HG03439 (cell line): ENCODE data around the gene PLXNB3.
"Not testable (repeated sequence)": the region's sequence is repeated elsewhere in the genome, so short reads cannot be mapped to it uniquely, and the experiment has no call there.

Experiments used
- ATAC-seq: cut with Tn5 transposase; IDR thresholded peaks from one replicate; pipeline ENCODE4 v1.9.1; 2021; ENCODE audit warnings: mild to moderate bottlenecking, moderate library complexity; ENCODE audit not compliant: unreplicated experiment

The PLXNB3 gene

GRCh38 chrX:153806999-153807575 lies 43.0 kb downstream of the PLXNB3 start:
- ATAC-seq = no peak

DNA sequence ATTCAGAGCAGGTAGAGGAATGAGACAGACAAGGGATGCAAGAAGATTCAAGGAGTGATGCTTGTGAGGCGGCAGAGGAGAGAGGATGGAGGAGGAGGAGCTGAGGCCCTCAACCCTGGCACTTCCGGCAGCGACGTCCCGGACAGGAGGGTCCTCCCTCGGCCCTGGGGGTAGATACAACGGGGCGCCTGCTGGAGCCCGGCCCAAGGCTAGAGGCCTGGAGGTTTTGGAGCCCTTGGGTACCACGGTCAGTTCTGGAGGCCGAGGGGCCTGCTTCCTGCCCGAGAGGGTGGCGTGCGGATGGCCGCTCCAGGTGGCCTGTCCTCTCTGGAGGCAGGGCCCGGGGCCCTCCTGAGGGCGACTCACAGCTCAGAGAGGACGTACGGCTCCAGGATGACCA lies 43.9 kb downstream of the PLXNB3 start:
- ATAC-seq = no peak

DNA sequence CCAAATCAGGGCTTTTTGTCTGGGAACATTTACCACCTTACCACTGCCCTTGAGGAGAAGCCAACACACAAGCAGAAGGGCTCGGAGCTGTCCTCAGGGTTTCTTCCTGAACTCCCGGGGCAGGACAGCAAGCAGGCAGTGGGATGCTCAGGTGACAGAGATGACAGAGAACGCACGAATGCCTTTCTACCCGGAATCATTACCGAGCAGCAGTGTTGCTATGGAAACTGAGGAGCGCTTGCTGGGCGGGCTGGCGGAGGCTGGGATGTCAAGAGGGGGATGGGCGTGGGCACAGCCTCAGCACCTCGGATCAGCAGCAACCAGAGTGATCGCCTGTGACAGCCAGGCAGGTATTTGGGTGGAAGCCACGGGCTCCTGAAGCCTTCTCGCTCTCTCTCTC lies 48.2 kb downstream of the PLXNB3 start:
- ATAC-seq = no peak

GRCh38 chrX:153813161-153813560 lies 49.1 kb downstream of the PLXNB3 start:
- ATAC-seq = no peak

DNA sequence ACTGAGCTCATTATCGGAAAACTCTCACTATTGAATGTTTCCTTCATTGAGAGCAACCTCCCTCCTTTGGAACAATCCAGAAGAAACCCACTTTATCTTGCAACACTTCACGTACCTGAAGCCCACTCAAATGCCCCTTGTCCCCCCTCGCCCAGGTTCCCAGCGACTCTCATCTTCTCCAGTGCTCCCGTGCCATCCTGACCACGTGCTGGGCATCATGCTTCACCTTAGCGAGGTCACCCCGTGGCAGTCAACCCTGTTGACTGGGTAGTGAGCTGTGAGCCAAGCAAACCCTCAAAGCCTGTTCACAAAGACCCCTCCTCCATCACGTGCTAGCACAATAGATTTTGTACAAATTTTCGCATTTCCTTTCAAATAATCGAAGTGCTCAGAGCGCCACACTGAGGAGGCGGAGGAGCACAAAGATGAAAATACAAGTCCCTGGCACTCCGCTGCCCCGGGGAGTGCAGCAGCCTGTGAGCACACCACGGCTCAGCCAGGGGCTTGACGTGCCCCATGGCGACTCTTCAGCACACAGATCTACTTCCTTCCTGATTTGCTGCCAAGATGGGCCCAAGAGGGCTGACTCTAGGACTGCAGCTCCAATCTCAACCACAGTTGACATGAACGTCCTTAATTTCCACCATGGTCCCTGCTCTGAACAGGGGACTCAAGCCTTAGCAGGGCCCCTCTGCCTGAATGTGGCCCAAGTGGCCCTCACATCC lies 50.7 kb downstream of the PLXNB3 start:
- no peak for ATAC-seq

DNA sequence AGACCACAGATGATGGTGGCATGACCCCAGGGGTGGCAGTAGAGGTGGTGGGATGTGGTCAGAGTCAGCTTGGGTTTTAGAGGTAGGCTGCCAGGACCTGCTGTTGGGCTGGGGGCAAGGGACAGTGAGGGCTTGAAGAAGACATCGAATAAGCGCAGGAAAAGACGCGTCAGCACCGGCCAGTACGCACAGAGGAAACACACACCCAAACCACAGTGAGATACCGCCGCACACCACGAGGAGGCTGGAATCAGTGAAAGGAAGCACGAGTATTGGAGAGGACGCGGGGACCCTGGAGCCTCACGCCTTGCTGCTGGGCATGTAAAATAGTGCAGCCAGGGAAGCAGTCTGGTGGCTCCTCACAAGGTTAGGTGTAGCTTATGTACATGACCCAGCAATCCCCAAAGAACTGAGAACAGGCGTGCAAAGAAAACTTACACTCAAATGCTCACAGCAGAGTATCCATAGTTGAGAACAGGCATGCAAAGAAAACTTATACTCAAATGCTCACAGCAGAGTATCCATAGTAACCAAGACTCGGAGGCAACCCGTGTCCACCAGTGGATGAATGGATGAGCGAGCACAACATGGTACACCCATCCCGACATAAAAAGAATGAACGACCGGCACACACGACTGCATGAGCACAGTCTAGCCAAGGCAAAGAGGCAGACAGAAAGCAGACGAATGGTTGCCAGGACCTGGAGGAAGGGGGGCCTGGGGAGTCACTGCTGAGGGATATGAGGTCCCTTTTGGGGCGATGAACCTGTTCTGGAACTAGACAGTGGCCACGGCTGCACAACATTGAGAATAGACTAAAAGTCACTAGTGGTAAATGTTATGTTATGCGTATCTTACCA lies 53.0 kb downstream of the PLXNB3 start:
- ATAC-seq = no peak

DNA sequence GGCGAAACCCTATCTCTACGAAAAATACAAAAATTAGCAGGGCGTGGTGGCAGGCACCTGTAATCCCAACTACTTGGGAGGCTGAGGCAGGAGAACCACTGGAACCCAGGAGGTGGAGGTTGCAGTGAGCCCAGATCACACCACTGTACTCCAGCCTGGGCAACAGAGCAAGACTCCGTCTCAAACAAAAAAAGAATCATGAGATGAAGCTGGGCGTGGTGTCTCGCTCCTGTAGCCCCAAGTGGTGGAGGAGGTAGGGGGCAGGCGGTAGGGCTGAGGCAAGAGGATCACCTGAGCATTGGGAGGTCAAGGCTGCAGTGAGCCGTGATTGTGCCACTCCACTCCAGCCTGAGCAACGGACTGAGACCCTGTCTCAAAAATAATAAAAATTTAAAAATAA lies 54.0 kb downstream of the PLXNB3 start:
- not testable (repeated sequence) for ATAC-seq

DNA sequence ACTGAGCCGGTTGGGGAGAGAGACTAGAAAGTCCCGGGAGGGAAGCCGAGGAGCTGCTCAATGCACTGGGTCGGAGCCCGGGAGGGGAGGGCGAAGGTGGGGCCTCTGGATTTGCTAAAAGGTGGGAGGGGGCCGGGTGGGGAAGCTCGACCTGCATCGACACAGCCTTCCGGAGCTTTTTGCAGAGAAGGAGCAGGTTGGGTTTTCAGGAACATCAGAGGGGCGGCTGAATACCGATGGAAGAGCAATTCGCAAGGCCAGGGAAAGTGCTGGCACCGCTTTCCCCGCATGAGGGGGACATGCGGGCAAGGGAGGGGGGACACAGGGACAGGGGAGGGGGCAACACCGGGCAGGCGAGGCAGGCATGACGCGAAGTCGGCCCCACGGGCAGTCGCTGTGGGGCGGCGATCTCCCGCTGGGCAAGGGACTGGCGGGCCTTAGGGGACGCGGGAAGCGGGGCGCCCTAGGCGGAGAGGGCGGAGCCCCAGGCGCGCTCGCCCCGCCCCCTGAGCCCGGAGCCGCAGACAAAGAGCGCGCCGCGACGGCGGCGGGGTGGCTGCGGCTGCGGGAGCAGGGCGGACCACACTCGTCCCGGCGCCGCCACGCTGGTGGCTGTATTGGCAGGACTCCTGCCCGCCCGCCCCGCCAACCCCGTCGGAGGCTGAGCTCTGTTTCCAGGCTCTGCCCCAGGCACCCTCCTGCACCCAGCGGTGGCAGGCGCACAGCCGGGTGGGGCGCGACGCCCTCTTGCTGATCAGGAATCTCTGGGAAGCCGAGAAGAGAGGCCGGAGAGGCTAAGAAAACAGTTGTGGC lies 54.7 kb downstream of the PLXNB3 start:
- ATAC-seq = no peak

DNA sequence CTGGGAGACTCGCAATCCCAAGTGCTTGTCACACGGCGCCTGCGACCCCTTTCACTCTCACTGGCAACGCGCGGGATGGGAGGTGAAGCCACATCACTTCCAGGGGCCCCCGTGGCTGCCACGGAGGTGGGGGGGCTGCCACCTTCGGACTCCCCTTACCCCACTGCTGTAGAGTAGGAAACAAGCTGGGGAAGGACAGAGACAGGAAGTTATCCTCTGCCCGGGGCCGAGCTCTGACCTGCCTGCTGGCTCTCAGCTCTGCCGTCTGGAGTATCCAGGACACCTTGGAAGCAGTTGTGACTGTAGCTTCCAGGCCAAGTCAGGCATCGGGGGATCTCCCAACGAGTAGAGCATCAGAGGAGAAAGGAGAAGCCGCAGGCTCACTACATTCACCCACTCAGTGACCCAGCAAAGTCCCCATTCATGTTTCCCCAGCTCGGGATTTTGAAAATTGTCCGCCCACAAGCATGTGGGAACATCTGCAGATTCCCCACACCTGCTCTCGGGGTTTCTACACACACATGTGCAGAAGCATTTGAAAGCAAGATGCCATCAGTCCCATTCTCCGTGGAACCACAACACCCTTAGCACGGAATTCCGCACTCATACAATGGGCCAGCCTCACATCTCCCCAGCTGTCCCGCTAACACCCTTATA lies 55.5 kb downstream of the PLXNB3 start:
- ATAC-seq = no peak

DNA sequence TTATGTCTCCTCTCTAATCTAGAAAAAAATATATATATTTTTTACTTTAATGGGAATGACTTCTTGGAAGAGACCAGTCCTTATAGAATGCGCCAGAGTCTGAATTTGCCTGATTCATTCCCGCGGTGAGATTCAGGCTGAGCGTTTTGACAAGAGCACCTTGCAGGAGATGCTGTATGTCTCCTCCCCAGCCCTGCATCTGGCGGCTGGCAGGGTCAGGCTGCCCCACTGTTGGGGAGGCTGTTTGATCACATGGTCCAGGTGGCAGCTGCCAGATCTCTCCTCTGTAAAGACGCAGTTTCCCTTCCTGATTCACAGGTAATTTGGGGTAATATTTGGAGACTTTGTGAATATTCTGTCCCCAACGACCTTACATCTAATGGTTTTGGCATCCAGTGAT lies 56.6 kb downstream of the PLXNB3 start:
- no peak for ATAC-seq

DNA sequence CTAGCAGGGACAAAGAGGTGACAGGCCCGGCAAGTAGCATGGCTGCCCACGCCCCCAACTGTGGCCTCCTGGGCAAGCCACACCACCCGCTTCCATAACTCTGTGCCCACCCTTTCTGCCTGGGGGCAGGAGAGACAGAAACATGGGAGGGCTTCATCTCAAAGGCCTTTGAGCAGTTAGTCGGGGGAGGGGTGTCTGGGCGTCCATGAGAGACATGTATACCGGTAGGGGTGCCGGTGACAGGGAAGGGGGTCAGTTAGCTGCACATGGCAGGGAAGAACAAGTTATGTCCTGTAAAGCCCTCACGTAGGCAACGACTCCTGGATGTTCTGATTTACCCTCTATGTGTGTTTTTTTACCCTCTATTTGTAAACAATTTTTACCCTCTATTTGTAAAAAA lies 57.0 kb downstream of the PLXNB3 start:
- ATAC-seq = no peak

DNA sequence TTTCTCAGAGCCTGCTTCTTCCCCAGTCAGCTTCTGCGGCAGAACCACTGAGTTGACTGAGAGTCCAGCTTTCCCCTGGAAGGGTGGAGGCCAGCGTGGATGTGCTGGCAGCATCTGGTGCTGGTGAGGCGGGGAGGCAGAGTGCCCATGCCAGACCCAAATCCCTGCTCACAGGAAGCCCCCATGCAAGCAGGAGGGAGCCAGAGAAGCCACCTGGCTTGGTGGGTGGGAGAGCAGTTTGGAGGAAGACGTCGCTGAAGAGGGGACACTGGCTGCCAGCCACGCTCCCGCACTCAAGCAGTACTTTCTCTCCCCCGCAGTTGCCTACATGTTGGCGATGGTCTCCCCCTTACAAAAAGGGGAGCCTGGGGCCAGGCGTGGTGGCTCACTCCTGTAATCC lies 60.3 kb downstream of the PLXNB3 start:
- no peak for ATAC-seq

DNA sequence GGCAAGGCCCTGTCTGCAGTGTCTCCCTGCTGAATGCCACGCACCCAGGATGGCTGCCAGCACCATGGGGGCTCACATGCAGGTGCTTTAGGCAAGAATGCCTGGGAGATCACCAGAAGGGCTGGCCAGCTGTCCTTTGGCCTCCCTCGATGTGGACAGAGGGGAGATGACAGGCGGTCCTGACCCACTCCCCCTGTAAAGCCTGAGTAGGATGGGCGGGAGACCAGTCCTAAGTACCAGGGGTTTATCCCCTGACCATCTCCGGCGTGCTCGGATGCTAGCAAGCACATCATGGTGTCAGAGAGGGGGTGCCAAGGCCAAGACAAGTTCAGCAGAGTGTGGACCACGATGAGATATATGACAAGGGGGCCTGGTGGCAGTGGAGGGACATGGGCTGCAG lies 61.0 kb downstream of the PLXNB3 start:
- no peak for ATAC-seq
